Measurements from ENCODE around the gene SCOC. TPM values are rescaled to one million over a fixed set of nuclear protein-coding genes. Genes with fewer than 3 reads are reported as not detected.
A peak's percentile ranks its signal among the peaks of the same experiment; 100 is the strongest.

Gene SCOC
- 100 to 1,000 TPM in 1 of 2 donors, 10 to 100 TPM in 1; 68.0 to 170 TPM for total RNA-seq
- 100 to 1,000 TPM; 183 to 251 TPM for polyA plus RNA-seq (ENCODE audit: insufficient read length in 2 of 2)
- long read RNA-seq, donor 1, transcript SCOC-207 (3 exons, 1,838 nt): minor isoform, 6 of 148 reads
- long read RNA-seq, donor 1, transcript SCOC-211 (4 exons, 1,959 nt): major isoform, 131 of 148 reads
- long read RNA-seq, donor 1, partial matches to known transcripts: 10 of 148 reads
- long read RNA-seq, donor 1, other reads (novel, unspliced or antisense): 0 of 148 reads
- long read RNA-seq, donor 2, transcript SCOC-211 (4 exons, 1,959 nt): major isoform, 50 of 54 reads
- long read RNA-seq, donor 2, partial matches to known transcripts: 0 of 54 reads
- long read RNA-seq, donor 2, other reads (novel, unspliced or antisense): 0 of 54 reads
- long read RNA-seq, donor 3, transcript SCOC-211 (4 exons, 1,959 nt): major isoform, 53 of 53 reads
- long read RNA-seq, donor 3, partial matches to known transcripts: 0 of 53 reads
- long read RNA-seq, donor 3, other reads (novel, unspliced or antisense): 0 of 53 reads
- long read RNA-seq, donor 4, transcript SCOC-211 (4 exons, 1,959 nt): major isoform, 70 of 132 reads
- long read RNA-seq, donor 4, transcript SCOC-207 (3 exons, 1,838 nt): minor isoform, 7 of 132 reads
- long read RNA-seq, donor 4, partial matches to known transcripts: 44 of 132 reads
- long read RNA-seq, donor 4, other reads (novel, unspliced or antisense): 10 of 132 reads

GRCh38 chr4:140373328-140374129 is at the start of gene SCOC:
TSS of gene SCOC (plus strand) at chr4:140373646. CDS start at chr4:140379171, 5,525 bp downstream.
- peak within 1 kb of the TSS; percentile 94 for H3K4me3 ChIP-seq (ENCODE audit: low read depth, low read length)
- peak; percentile 96 to 100 (median 99) for DNase-seq (ENCODE audit: low read depth in 4 of 6, low spot score in 6 of 6)
- no peaks in the 10 kb centered on the region for H3K36me3 ChIP-seq (ENCODE audit: control insufficient read depth, insufficient read depth, low read length)
- WGBS (ENCODE audit: insufficient coverage): 0% methylated on average over 61 of the region's 63 CpGs
- no peaks in the 10 kb centered on the region for H3K9me3 ChIP-seq (ENCODE audit: control insufficient read depth, insufficient read depth, low read length)
- H3K4me1 ChIP-seq (ENCODE audit: control insufficient read depth, insufficient read depth, low read length): peaks cover 6% of the 10 kb centered on the region
- H3K27ac ChIP-seq (ENCODE audit: low read depth, low read length): peak within 1 kb of the TSS; percentile 92
- H3K27me3 ChIP-seq (ENCODE audit: control insufficient read depth, insufficient read depth, low read length): no peaks in the 10 kb centered on the region

- Histone ChIP-seq H3K36me3 (ENCODE audit: control insufficient read depth, insufficient read depth, low read length) (no peaks in the 10 kb centered on the region), H3K27me3 (ENCODE audit: control insufficient read depth, insufficient read depth, low read length) (no peaks in the 10 kb centered on the region), H3K4me3 (ENCODE audit: low read depth, low read length) (no peak overlapping the region), H3K27ac (ENCODE audit: low read depth, low read length) (no peak overlapping the region), H3K4me1 (ENCODE audit: control insufficient read depth, insufficient read depth, low read length) (no peaks in the 10 kb centered on the region), H3K9me3 (ENCODE audit: control insufficient read depth, insufficient read depth, low read length) (no peaks in the 10 kb centered on the region)
- DNase-seq (ENCODE audit: low read depth in 4 of 6, low spot score in 6 of 6): peak in 2 of 6 donors; percentile 73 to 82
- no CpG with 5 or more reads among the region's 2 CpGs for WGBS (ENCODE audit: insufficient coverage)
Measured at GRCh38 chr4:140326395-140326993, 47.0 kb upstream of the SCOC start.

GRCh38 chr4:140330311-140330900 is 43.0 kb upstream of the SCOC start:
- Histone ChIP-seq H3K4me1 (ENCODE audit: control insufficient read depth, insufficient read depth, low read length) (no peaks in the 10 kb centered on the region), H3K9me3 (ENCODE audit: control insufficient read depth, insufficient read depth, low read length) (no peaks in the 10 kb centered on the region)
- peak in 2 of 6 donors; percentile 44 to 50 for DNase-seq (ENCODE audit: low read depth in 4 of 6, low spot score in 6 of 6)

GRCh38 chr4:140331245-140331644 is 42.2 kb upstream of the SCOC start:
- WGBS (ENCODE audit: insufficient coverage): 88% methylated on average over 1 of the region's 1 CpG
- DNase-seq (ENCODE audit: low read depth in 4 of 6, low spot score in 6 of 6): no peak
- Histone ChIP-seq H3K27ac (ENCODE audit: low read depth, low read length) (no peak overlapping the region), H3K27me3 (ENCODE audit: control insufficient read depth, insufficient read depth, low read length) (no peaks in the 10 kb centered on the region), H3K9me3 (ENCODE audit: control insufficient read depth, insufficient read depth, low read length) (no peaks in the 10 kb centered on the region), H3K4me3 (ENCODE audit: low read depth, low read length) (no peak overlapping the region), H3K36me3 (ENCODE audit: control insufficient read depth, insufficient read depth, low read length) (no peaks in the 10 kb centered on the region), H3K4me1 (ENCODE audit: control insufficient read depth, insufficient read depth, low read length) (no peaks in the 10 kb centered on the region)

More at GRCh38 chr4:140330311-140330900, 43.0 kb upstream of the SCOC start:
- no CpG with 5 or more reads among the region's 1 CpG for WGBS (ENCODE audit: insufficient coverage)
- Histone ChIP-seq H3K27ac (ENCODE audit: low read depth, low read length) (no peak overlapping the region), H3K27me3 (ENCODE audit: control insufficient read depth, insufficient read depth, low read length) (no peaks in the 10 kb centered on the region), H3K4me3 (ENCODE audit: low read depth, low read length) (no peak overlapping the region), H3K36me3 (ENCODE audit: control insufficient read depth, insufficient read depth, low read length) (no peaks in the 10 kb centered on the region)

- no peaks in the 10 kb centered on the region for H3K27me3 ChIP-seq (ENCODE audit: control insufficient read depth, insufficient read depth, low read length)
- H3K36me3 ChIP-seq (ENCODE audit: control insufficient read depth, insufficient read depth, low read length): no peaks in the 10 kb centered on the region
- H3K9me3 ChIP-seq (ENCODE audit: control insufficient read depth, insufficient read depth, low read length): no peaks in the 10 kb centered on the region
- H3K27ac ChIP-seq (ENCODE audit: low read depth, low read length): no peak overlapping the region
- H3K4me3 ChIP-seq (ENCODE audit: low read depth, low read length): no peak overlapping the region
- DNase-seq (ENCODE audit: low read depth in 4 of 6, low spot score in 6 of 6): no peak
- no peaks in the 10 kb centered on the region for H3K4me1 ChIP-seq (ENCODE audit: control insufficient read depth, insufficient read depth, low read length)
- 100% methylated on average over 4 of the region's 5 CpGs for WGBS (ENCODE audit: insufficient coverage)
Measured at GRCh38 chr4:140331876-140332275, 41.6 kb upstream of the SCOC start.

GRCh38 chr4:140332734-140333133 is 40.7 kb upstream of the SCOC start:
- H3K27ac ChIP-seq (ENCODE audit: low read depth, low read length): no peak overlapping the region
- 94% methylated on average over 2 of the region's 2 CpGs for WGBS (ENCODE audit: insufficient coverage)
- DNase-seq (ENCODE audit: low read depth in 4 of 6, low spot score in 6 of 6): no peak
- H3K36me3 ChIP-seq (ENCODE audit: control insufficient read depth, insufficient read depth, low read length): no peaks in the 10 kb centered on the region
- no peaks in the 10 kb centered on the region for H3K4me1 ChIP-seq (ENCODE audit: control insufficient read depth, insufficient read depth, low read length)
- H3K4me3 ChIP-seq (ENCODE audit: low read depth, low read length): no peak overlapping the region
- no peaks in the 10 kb centered on the region for H3K27me3 ChIP-seq (ENCODE audit: control insufficient read depth, insufficient read depth, low read length)
- H3K9me3 ChIP-seq (ENCODE audit: control insufficient read depth, insufficient read depth, low read length): no peaks in the 10 kb centered on the region

- Histone ChIP-seq H3K27me3 (ENCODE audit: control insufficient read depth, insufficient read depth, low read length) (no peaks in the 10 kb centered on the region), H3K4me1 (ENCODE audit: control insufficient read depth, insufficient read depth, low read length) (no peaks in the 10 kb centered on the region), H3K36me3 (ENCODE audit: control insufficient read depth, insufficient read depth, low read length) (no peaks in the 10 kb centered on the region), H3K27ac (ENCODE audit: low read depth, low read length) (no peak overlapping the region), H3K4me3 (ENCODE audit: low read depth, low read length) (no peak overlapping the region), H3K9me3 (ENCODE audit: control insufficient read depth, insufficient read depth, low read length) (no peaks in the 10 kb centered on the region)
- DNase-seq (ENCODE audit: low read depth in 4 of 6, low spot score in 6 of 6): no peak
Measured at GRCh38 chr4:140333523-140333922, 39.9 kb upstream of the SCOC start.

- Histone ChIP-seq H3K36me3 (ENCODE audit: control insufficient read depth, insufficient read depth, low read length) (no peaks in the 10 kb centered on the region), H3K9me3 (ENCODE audit: control insufficient read depth, insufficient read depth, low read length) (no peaks in the 10 kb centered on the region), H3K27me3 (ENCODE audit: control insufficient read depth, insufficient read depth, low read length) (no peaks in the 10 kb centered on the region), H3K4me3 (ENCODE audit: low read depth, low read length) (no peak overlapping the region), H3K27ac (ENCODE audit: low read depth, low read length) (no peak overlapping the region), H3K4me1 (ENCODE audit: control insufficient read depth, insufficient read depth, low read length) (no peaks in the 10 kb centered on the region)
- 40% methylated on average over 1 of the region's 1 CpG for WGBS (ENCODE audit: insufficient coverage)
- DNase-seq (ENCODE audit: low read depth in 4 of 6, low spot score in 6 of 6): no peak
Measured at GRCh38 chr4:140335076-140335475, 38.4 kb upstream of the SCOC start.

- Histone ChIP-seq H3K36me3 (ENCODE audit: control insufficient read depth, insufficient read depth, low read length) (no peaks in the 10 kb centered on the region), H3K4me3 (ENCODE audit: low read depth, low read length) (no peak overlapping the region), H3K27ac (ENCODE audit: low read depth, low read length) (no peak overlapping the region), H3K27me3 (ENCODE audit: control insufficient read depth, insufficient read depth, low read length) (no peaks in the 10 kb centered on the region), H3K9me3 (ENCODE audit: control insufficient read depth, insufficient read depth, low read length) (no peaks in the 10 kb centered on the region), H3K4me1 (ENCODE audit: control insufficient read depth, insufficient read depth, low read length) (no peaks in the 10 kb centered on the region)
- DNase-seq (ENCODE audit: low read depth in 4 of 6, low spot score in 6 of 6): no peak
Measured at GRCh38 chr4:140336730-140337129, 36.7 kb upstream of the SCOC start.
